GM20431 (cell line): ENCODE measurements around the gene LDLRAD1.
"Not testable (repeated sequence)": the region's sequence is repeated elsewhere in the genome, so short reads cannot be mapped to it uniquely, and the experiment has no call there.

Experiments used
- in situ Hi-C: fragments of 300-500 bp; cut with MseI, MboI; formaldehyde crosslinking; loops from one replicate; pipeline ENCODE4 v1.15.0; 2020; ENCODE audit warnings: low sequenced_read_pairs; ENCODE audit not compliant: unreplicated experiment

Gene LDLRAD1

DNA sequence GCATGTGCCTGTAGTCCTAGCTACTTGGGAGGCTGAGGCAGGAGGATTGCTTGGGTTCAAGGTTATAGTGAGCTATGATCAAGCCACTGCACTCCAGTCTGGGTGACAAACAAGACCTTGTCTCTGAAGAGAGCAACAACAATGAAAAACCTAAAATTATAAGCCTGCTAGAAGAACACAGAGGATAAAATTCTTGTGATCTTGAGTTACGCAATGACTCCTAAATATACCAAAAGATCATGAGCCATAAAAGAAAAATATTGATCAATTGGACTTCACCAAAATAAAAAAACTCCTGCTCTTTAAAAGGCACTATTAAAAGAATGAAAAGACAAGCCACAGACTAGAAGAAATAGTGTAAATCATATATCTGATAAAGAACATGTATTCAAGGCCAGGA, 22.3 kb downstream of the LDLRAD1 start:
- in situ Hi-C loops: no loop called here

DNA sequence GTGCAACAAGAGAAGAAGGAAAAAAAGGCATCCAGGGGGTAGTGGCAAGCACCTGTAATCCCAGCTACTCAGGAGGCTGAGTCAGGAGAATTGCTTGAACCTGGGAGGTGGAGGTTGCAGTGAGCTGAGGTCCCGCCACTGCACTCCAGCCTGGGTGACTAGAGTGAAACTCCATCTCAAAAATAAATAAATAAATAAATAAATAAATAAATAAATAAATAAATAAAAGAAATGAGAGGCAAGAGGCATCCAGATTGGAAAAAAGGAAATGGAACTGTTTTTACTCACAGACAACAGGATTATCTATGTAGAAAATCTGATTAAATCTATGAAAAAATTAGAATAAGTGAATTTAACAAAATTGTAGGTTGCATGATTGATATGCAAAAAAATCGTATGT, 23.5 kb downstream of the LDLRAD1 start:
- in situ Hi-C loops: not testable (repeated sequence)

DNA sequence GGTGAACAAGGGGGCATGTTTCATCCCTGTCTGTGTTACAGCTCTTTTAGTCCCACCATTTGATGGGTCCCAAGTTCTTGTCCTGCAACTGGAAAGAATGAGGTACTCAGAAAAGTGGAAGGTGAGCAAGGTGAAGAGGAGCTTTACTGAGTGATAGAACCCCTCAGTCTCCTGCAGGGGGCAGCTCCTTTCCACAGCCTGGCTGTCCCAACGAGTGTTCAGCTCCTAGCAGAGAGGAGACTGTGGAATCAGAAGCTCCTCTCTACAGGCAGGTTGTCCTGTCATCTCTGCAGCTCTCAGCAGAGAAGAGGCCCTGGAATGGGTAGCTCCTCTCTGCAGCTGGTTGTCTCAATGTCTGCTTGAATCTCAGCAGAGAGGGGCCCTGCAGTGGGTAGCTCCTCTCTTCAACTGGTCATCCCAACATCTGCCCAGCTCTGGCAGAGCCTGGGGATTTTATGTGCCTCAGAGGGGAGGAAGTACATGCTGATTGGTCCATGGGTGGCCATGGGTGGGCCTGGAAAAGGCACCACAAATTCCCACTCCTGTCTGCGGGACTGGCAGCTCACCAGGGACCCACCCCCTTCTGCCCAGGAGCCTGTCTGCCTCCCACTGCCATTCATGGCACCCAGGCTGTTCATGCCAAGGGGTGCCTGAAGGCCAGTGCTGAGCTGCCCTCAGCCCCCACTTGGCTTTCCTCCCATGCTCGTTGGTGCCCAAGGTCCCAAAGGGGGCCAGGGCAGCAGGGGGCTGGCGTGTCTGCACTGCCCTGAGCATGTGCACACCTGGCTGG, 25.7 kb downstream of the LDLRAD1 start:
- in situ Hi-C loops: no loop called here

DNA sequence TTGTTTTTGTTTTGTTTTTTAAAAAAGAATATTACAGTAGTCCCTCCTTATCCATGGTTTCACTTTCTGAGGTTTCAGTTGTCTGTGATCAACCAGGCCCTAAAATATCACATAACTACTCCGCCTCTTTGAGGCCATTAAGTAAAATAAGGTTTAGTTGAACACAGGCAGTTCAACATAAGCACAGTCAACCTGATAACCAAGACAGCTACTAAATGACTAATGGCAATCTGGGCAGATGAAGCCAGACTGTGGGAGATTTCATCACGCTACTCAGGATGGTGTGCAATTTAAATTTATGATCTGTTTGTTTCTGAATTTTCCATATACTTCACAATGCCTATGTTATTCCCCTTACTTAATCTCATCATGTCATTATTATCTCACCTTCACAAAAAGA, 30.1 kb downstream of the LDLRAD1 start:
- in situ Hi-C loops: no loop called here

DNA sequence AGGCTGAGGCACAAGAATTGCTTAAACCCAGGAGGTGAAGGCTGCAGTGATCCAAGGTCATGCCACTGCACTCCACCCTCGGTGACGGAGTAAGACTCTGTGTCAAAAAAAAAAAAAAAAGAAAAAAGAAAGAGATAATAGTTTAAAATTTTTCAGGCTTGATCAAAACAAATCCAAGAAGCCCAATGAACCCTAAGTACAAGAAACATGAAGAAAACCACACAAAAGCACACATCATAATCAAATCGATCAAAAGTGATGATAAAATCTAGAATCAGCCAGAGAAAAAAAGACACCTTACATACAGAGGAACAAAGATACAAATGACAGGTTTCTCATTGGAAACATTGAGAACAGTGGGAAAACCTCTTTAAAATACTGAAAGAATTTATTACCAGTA, 31.5 kb downstream of the LDLRAD1 start:
- in situ Hi-C loops: no loop called here

DNA sequence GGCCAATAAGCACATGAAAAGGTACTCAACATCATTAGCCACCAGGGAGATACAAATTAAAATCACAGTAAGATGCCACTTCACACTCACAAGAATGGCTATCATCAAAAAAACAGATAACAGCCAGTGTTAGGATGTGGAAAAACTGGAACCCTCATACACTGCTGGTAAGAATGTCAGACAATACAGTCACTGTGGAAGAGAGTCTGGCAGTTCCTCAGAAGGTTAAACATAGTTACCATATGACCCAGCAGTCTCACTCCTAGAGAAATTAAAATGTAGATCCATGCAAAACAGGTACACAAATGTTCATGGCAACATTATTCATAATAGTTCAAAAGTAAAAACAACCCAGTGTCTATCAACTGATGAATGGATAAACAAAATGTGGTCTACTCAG, 33.3 kb downstream of the LDLRAD1 start:
- in situ Hi-C loops: no loop called here

DNA sequence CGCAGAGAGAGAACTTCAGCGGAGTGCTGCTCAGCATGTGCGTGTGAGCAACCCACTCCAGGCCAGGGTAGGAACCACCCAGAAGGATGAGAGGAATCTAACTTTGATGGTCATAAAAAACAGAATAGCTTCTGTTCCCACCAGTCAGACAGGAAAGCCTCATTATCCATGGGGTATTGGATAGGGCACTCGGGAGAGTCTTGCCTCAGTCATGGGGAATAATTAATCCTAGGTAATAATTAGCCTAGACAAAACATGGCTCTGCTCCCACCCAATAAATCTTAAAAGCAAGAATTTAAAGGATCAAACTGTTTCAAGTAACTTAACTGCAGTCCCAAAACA, 35.3 kb downstream of the LDLRAD1 start:
- in situ Hi-C loops: no loop called here

DNA sequence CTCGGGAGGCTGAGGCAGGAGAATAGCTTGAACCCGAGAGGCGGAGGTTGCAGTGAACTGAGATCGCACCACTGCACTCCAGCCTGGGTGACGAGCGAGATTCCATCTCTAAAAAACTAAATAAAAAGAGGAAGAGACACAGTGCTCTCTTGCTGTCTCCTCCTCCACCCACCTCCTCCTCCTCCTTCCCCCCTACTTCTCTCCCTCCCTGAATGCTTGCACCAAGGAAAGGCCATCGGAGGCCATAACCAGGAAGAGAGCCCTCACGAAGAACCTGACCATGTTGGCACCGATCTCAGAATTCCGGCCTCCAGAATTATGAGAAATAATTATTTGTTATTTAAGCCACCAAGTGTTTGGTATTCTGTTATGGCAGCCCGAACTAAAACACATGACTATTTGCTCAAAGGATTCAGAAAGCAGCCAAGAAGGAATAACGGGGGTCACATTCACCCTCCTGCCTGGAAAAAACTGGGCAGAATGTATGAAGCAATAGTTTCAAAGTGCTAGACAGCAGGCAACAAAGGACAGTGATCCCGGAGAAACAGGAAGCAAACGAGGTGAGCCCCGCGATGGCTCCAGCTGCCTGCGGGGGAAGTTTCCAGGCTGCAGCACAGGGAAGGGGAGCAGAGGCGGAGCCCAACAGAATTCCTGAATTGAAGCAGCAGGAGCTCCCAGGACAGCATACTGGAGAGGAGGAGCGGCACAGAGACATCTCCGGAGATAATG, 35.8 kb downstream of the LDLRAD1 start:
- in situ Hi-C loops: no loop called here

DNA sequence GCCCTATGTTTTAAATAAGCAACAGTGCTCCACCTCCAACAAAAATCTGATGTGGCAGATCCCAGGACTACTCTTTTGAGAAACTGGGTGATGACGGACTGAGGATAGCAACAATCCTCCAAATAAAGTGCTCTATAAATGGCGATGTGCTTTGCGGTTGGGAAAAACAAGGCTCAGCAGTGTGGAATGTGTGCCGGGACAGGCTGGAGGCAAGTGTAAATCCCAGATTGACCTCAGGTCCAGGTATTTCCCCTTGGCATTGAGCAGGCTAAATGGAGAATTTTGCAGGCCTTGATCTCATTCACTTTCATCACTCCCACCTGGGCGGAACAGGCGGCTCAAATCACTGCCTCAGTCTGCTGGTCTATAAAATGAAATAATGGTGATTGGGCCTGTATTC, 36.8 kb downstream of the LDLRAD1 start:
- in situ Hi-C loops: no loop called here

DNA sequence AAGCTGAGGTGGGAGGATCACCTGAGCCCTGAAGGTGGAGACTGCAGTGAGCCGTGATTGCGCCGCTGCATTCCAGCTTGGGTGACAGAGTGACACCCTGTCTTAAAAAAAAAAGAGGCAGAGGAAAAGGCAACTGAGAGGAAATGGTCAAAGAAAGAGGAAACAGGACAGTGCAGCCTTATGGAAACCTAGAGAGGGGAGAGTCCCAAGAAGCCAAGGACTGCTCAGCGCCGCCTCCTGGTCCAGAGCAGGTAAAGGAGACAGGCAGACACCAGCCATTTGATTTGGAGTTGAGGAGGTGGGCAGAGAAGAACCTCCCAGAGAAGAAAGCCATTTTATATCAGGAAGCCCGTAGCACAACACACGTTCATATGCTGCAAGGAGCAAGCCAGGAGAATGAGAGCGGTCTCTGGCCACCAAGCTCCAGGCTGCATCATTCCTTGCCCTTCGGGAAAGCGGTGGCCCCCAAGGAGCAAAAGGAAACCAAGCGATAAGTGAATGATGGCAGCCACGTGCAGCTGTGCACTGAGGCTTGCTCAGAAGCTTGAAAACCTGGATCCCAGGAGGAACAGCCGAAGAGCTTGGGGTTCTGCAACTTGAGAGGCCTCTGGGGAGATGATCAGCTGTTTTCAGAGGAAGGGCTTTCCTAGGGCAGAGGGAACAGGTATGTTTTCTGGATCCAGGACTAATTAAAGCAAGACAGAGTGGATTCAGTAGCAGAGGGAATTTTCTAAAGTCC, 38.1 kb downstream of the LDLRAD1 start:
- in situ Hi-C loops: no loop called here

DNA sequence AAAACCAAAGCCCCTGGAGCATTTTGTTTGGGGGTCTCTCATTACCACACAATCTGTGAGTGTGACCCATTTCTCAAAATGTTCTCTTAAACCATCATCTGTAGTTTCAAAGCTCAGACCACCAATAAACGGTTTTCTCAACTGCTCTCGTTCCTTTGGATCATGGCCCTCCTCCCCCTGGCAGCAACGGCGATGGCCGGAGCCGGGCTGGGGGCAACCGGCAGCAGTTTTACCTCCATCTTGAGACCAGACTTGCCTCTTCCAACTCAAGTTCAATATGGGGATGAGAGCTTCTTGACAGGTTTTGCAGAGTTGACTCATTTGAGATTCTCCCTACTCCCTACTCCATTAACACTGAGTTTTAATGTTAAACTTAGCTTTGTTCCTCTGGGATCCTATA, 42.1 kb downstream of the LDLRAD1 start:
- in situ Hi-C loops: no loop called here

DNA sequence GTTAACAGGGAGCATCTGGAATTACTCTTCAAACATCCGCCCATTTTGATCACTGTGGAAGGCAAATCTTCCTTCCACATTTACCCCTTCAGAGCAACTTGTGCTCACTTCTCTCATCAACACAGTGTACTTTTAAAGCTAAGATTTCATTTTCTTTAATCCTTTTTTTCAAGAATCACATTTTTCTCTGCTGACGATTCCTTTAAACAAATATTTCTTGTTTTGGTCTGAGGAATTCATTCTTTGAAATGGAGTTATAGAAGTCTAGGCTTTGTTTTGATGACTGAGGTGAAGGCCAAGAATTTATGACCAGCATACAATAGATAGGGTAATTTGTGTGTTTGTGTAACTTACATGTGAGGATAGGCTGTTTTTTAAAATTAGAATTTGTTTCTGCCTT, 46.3 kb downstream of the LDLRAD1 start:
- in situ Hi-C loops: no loop called here

DNA sequence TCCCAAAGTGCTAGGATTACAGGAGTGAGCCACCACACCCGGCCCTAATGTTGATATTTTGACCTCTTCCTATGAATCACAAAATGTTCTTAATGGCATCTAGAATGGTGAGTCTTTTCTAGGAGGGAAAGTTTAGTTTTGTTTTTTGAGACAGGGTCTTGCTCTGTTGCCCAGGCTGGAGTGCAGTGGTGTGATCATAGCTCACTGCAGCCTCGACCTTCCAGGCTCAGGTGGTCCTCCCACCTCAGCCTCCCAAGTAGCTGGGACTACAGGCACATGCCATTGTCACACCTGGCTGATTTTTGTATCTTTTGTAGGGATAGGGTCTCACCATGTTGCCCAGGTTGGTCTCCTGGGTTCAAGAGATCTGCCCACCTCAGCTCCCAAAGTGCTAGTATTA, 48.7 kb downstream of the LDLRAD1 start:
- in situ Hi-C loops: not testable (repeated sequence)

DNA sequence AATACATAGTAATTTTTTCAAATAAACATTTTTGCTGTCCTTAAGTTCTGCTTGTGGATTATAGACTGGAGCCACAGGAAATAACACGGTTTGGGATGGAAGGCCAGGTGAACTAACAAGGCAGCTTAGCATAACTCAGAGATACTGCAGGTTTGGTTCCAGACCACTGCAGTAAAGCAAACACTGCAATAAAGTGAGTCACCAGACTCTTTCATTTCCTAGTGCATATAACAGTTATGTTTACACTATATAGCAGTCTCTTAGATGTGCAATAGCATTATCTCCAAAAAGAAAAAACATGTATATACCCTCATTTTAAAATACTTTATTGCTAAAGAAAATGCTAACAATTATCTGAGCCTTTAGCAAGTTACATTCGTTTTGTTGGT, 49.9 kb downstream of the LDLRAD1 start:
- in situ Hi-C loops: no loop called here

DNA sequence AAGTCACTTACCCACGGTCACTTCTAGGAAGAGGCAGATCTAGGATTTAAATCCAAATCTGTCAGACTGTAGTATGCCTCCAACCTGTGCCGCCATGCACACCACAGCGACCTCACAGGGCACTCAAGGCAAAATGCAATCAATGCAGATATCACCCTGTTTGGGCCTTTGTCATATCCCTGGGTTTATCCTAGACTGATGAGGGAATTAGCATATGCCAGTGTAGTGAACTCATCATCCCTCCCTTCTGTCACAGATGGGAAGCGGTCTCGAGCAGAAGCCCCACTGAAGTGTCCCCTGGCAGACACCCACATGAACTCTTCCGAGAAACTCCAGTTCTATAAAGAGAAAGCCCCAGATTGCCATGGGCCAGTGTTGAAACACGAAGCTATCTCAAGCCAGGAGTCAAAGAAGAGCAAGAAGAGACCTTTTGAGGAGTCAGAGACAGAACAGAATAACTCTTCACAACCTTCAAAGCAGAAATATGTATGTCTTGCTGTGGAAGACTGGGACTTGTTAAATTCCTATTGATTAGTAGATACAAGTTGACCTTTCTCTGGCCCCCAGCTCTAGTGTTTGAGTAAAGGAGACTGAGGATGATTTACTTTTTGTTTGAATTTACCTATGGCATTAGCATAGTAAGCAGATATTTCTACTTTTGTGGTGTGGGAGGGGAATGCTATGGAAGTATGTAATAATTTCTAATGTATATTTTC, 50.4 kb downstream of the LDLRAD1 start:
- in situ Hi-C loops: no loop called here

DNA sequence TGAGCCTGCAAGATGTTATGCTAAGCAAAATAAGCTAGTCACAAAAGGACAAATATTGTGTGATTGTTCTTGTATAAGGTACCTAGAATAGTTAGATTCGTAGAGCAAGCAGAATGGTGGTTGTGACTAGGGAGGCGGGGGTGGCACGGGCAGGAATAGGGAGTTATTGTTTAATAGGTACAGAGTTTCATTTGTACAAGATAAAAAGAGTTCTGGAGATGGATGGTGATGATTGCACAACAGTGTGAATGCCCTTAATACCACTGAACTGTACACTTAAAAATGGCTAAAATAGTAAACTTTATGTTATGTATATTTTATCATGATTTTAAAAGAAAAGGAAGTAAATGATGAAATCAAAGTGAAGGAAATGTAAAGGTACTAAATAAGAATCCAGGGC, 51.2 kb downstream of the LDLRAD1 start:
- in situ Hi-C loops: no loop called here

DNA sequence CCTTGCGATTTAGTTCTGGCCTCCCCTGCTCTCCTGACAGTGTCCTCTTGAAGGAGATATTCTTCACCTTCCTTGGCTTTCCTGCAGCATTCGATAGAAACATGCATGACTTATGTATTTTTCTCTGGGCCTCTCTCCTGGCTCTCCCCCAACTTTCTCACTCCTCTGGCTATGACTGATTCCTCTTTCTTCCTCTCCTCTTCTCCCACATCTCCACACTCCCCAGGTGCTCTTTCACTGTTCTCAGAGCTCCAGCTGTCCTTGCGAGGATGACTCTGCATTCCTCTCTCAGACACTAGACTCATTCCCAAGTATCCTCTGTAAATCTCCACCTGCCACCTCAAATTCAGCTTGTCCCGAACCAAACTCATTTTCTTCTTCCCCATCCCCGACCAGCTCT, 53.9 kb downstream of the LDLRAD1 start:
- in situ Hi-C loops: no loop called here

DNA sequence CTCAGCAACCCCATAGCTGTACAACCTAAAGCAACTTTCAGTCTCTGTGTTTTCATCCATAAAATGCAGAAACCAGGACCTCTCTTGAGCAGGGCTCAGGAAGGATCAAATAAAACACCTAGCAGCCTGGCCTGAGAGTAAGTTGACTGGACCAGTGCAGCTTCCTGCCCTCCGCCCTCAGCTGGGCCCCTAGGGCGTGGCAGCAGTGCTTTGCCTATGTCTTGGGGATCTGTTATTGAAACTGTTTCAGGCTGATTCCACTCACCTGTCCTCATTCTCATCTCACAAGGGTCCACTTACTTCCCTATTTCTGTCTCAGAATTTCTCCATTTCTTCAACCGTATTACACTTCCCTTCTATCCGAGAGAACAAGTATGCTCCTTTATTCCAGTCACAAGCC, 54.5 kb downstream of the LDLRAD1 start:
- in situ Hi-C loops: no loop called here

DNA sequence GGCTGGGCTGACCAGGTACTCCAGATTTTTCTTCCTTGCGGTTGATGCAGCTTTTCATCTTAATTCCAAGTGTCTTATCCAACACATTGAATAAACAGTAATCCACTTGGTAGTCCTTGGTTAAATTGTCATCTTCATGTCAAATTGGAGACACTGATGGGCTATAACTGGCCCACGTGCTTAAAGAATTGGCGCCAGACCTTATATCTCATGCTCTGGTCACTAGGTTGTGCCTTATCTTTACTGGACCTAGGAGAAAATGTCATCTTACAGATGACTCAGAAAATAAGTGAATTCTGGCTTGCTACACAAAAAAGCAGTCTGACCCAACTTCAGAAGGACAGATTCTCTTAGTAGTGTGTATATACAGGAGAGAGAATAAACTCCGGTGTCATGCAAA, 55.6 kb downstream of the LDLRAD1 start:
- in situ Hi-C loops: no loop called here

DNA sequence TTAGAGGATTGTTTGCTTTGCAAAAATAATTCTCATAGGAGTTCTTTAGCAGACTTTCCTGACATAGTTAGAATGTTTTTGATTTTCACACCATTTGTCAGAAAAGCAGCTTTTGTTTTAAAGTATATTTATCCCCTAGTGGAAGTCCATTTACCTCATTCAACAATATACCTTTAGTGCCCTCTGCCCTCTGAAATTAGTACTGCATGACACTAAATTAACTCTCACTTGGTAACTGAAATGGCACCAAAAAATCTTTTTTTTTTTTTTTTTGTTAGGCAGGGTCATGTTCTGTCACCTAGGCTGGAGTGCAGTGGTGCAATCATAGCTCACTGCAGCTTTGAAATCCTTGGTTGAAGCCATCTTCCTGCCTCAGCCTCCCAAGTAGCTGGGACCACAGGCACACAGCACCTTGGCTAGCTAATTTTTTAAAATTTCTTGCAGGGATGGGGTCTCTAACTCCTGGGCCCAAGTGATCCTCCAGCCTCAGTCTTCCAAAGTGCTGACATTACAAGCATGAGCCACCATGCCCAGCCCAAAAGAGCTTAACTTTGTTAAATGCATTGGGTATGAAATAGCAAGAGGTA, 58.2 kb downstream of the LDLRAD1 start:
- in situ Hi-C loops: loop anchor here (10.0 kb wide), 1 partner anchor 105 kb away; no protein-coding TSS in a partner anchor
